Breast epithelium (tissue), 3 donors: Measurements from ENCODE around the gene B2M.

Source experiments
- CTCF ChIP-seq, 3 donors: fragments of 450-650 bp; IDR thresholded peaks; one replicate each; pipeline ENCODE4 v1.5.1; 2016 to 2017; ENCODE audit warnings: antibody characterized with exemption in 3 of 3, mild to moderate bottlenecking in 3 of 3, moderate library complexity in 3 of 3
- POLR2A ChIP-seq: fragments of 450-650 bp; IDR thresholded peaks from one replicate; pipeline ENCODE4 v1.6.1; 2016; ENCODE audit warnings: antibody characterized with exemption, mild to moderate bottlenecking, moderate library complexity

GRCh38 chr15:44763848-44764247 is 52.5 kb downstream of the B2M start:
- TF ChIP-seq CTCF (IDR thresholded peaks at IDR 0.05) (no peak), POLR2A (no peak)
